Keratinocyte (primary cell): ENCODE data around the gene GRIPAP1. TPM values are rescaled to one million over a fixed set of nuclear protein-coding genes. Genes with fewer than 3 reads are reported as not detected.

Experiments used
- DNase-seq: peaks from one replicate; pipeline ENCODE4 v3.0.0-alpha.2; 2011; ENCODE audit warnings: low read depth, missing footprints, low spot score
- FAIRE-seq: peaks from 2 replicates; lab custom pipeline; 2011; peaks lifted over from hg19 to GRCh38; lab: Jason Lieb, UNC
- H2AFZ ChIP-seq: 2 replicates; pipeline ENCODE4 v1.6.0; 2012; ENCODE audit warnings: low read length, control low read depth, inconsistent platforms; ENCODE audit not compliant: control insufficient read depth
- H3K27ac ChIP-seq: 2 replicates; pipeline ENCODE4 v1.5.1; 2011; ENCODE audit warnings: low read length; ENCODE audit not compliant: control insufficient read depth, insufficient read depth
- H3K27me3 ChIP-seq: 3 replicates; pipeline ENCODE4 v1.6.0; 2011; ENCODE audit warnings: low read length; ENCODE audit not compliant: control insufficient read depth, insufficient read depth; ENCODE audit errors: extremely low read depth
- H3K36me3 ChIP-seq, 2 experiments: 2 replicates in 1 of 2; 3 replicates in 1 of 2; pipeline ENCODE4 v1.5.1; 2011; ENCODE audit warnings: low read length in 2 of 2, mild to moderate bottlenecking in 1 of 2; ENCODE audit not compliant: control insufficient read depth in 2 of 2, insufficient read depth in 2 of 2; ENCODE audit errors: extremely low read depth in 1 of 2
- H3K4me1 ChIP-seq: 3 replicates; pipeline ENCODE4 v1.5.1; 2011; ENCODE audit warnings: low read length; ENCODE audit not compliant: control insufficient read depth, insufficient read depth; ENCODE audit errors: extremely low read depth
- H3K4me2 ChIP-seq: 3 replicates; pipeline ENCODE4 v1.6.0; 2011; ENCODE audit warnings: low read depth, low read length; ENCODE audit not compliant: control insufficient read depth, insufficient read depth; ENCODE audit errors: extremely low read depth
- H3K4me3 ChIP-seq, 3 experiments: fragments of 200-600 bp in 1 of 3; sonication (generic) in 1 of 3; 2 replicates in 2 of 3; 3 replicates in 1 of 3; pipeline ENCODE4 v1.5.1; 2011 to 2016; ENCODE audit warnings: low read length in 3 of 3, mild to moderate bottlenecking in 3 of 3, control low read depth in 2 of 3, inconsistent platforms in 1 of 3, low read depth in 1 of 3, mixed read lengths in 1 of 3, mixed run types in 1 of 3, moderate library complexity in 1 of 3; ENCODE audit not compliant: control insufficient read depth in 2 of 3, insufficient read depth in 2 of 3; ENCODE audit errors: extremely low read depth in 1 of 3
- H3K79me2 ChIP-seq: 2 replicates; pipeline ENCODE4 v1.6.0; 2012; ENCODE audit warnings: low read length; ENCODE audit not compliant: control insufficient read depth, insufficient read depth
- H3K9ac ChIP-seq: 3 replicates; pipeline ENCODE4 v1.6.0; 2011; ENCODE audit warnings: low read length; ENCODE audit not compliant: control insufficient read depth, insufficient read depth; ENCODE audit errors: extremely low read depth
- H3K9me1 ChIP-seq: 3 replicates; pipeline ENCODE4 v1.6.0; 2011; ENCODE audit warnings: low read length; ENCODE audit not compliant: control insufficient read depth, insufficient read depth; ENCODE audit errors: extremely low read depth
- H3K9me3 ChIP-seq: 2 replicates; pipeline ENCODE4 v1.5.1; 2012; ENCODE audit warnings: low read depth, low read length; ENCODE audit not compliant: control insufficient read depth
- H4K20me1 ChIP-seq: 3 replicates; pipeline ENCODE4 v1.6.0; 2011; ENCODE audit warnings: low read length; ENCODE audit not compliant: control insufficient read depth, insufficient read depth; ENCODE audit errors: extremely low read depth
- EZH2 ChIP-seq: IDR thresholded peaks from one replicate; pipeline ENCODE4 v1.6.1; 2012; ENCODE audit warnings: inconsistent platforms, mild to moderate bottlenecking, low read length, moderate library complexity
- dilution Hi-C: fragments of 300-500 bp; cut with MboI; formaldehyde crosslinking; loops from one replicate; pipeline ENCODE4 v1.7.0; 2020; ENCODE audit warnings: low sequenced_read_pairs; ENCODE audit not compliant: extremely low pct_ligation_motif_present
- polyA plus RNA-seq, 5 experiments: library from polyadenylated mRNA; depleted of rRNA in 3 of 5; stranded (reverse) in 3 of 5; stranded (forward) in 1 of 5; unstranded in 1 of 5; fragments of >200 nt; gene quantifications; 1 replicate in 1 of 5; 2 replicates in 3 of 5; 3 replicates in 1 of 5; pipeline versions ENCODE4 v1.2.1 to v1.2.3, GENCODE V29; 2011 to 2012; ENCODE audit warnings: missing spikeins in 2 of 5, low read depth in 1 of 5, low replicate concordance in 1 of 5
- TF ChIP-seq, protein P1 (sequence below), 3 experiments: IDR thresholded peaks in 1 of 3; conservative IDR thresholded peaks in 1 of 3; optimal IDR thresholded peaks in 1 of 3; 2 replicates in 2 of 3; 3 replicates in 1 of 3; pipeline versions ENCODE3 to v1.5.1; 2011; ENCODE audit warnings: low read length in 3 of 3, mild to moderate bottlenecking in 3 of 3, moderate library complexity in 2 of 3, control low read depth in 1 of 3, inconsistent platforms in 1 of 3; ENCODE audit not compliant: insufficient read depth in 2 of 3; ENCODE audit errors: extremely low read depth in 1 of 3

The GRIPAP1 gene
- polyA plus RNA-seq, 1 donor (not counting 4 experiments of a cell fraction or from before 2014, with no cell fraction given), result 23.0 TPM

- H3K36me3 ChIP-seq, result peaks cover 0 to 6% of the 10 kb centered on the region in 2 experiments
- H4K20me1 ChIP-seq, result no peaks in the 10 kb centered on the region
- H3K27ac ChIP-seq, result no peak overlapping the region
- no peak overlapping the region for H3K9ac ChIP-seq
- peaks cover 5% of the 10 kb centered on the region for H3K4me1 ChIP-seq
- dilution Hi-C loops, result no loop called here
- no peak overlapping the region for H2AFZ ChIP-seq
- H3K4me3 ChIP-seq, result no peak overlapping the region
- no peak for TF ChIP-seq EZH2
- TF ChIP-seq, protein P1, sequence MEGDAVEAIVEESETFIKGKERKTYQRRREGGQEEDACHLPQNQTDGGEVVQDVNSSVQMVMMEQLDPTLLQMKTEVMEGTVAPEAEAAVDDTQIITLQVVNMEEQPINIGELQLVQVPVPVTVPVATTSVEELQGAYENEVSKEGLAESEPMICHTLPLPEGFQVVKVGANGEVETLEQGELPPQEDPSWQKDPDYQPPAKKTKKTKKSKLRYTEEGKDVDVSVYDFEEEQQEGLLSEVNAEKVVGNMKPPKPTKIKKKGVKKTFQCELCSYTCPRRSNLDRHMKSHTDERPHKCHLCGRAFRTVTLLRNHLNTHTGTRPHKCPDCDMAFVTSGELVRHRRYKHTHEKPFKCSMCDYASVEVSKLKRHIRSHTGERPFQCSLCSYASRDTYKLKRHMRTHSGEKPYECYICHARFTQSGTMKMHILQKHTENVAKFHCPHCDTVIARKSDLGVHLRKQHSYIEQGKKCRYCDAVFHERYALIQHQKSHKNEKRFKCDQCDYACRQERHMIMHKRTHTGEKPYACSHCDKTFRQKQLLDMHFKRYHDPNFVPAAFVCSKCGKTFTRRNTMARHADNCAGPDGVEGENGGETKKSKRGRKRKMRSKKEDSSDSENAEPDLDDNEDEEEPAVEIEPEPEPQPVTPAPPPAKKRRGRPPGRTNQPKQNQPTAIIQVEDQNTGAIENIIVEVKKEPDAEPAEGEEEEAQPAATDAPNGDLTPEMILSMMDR (optimal IDR thresholded peaks at IDR 0.05 in 1 of 3, IDR thresholded peaks at IDR 0.05 in 1 of 3, conservative IDR thresholded peaks at IDR 0.05 in 1 of 3; ENCODE audit: extremely low read depth in 1 of 3, insufficient read depth in 2 of 3, low read length in 3 of 3), result no peak
- H3K4me2 ChIP-seq, result no peak overlapping the region
- no peaks in the 10 kb centered on the region for H3K9me3 ChIP-seq
- no peaks in the 10 kb centered on the region for H3K79me2 ChIP-seq
- H3K9me1 ChIP-seq, result no peaks in the 10 kb centered on the region
- FAIRE-seq (no peak), DNase-seq (no peak)
- no peaks in the 10 kb centered on the region for H3K27me3 ChIP-seq
These were observed 28.0 kb downstream of the GRIPAP1 start for GRCh38 chrX:48974033-48974432.

DNA sequence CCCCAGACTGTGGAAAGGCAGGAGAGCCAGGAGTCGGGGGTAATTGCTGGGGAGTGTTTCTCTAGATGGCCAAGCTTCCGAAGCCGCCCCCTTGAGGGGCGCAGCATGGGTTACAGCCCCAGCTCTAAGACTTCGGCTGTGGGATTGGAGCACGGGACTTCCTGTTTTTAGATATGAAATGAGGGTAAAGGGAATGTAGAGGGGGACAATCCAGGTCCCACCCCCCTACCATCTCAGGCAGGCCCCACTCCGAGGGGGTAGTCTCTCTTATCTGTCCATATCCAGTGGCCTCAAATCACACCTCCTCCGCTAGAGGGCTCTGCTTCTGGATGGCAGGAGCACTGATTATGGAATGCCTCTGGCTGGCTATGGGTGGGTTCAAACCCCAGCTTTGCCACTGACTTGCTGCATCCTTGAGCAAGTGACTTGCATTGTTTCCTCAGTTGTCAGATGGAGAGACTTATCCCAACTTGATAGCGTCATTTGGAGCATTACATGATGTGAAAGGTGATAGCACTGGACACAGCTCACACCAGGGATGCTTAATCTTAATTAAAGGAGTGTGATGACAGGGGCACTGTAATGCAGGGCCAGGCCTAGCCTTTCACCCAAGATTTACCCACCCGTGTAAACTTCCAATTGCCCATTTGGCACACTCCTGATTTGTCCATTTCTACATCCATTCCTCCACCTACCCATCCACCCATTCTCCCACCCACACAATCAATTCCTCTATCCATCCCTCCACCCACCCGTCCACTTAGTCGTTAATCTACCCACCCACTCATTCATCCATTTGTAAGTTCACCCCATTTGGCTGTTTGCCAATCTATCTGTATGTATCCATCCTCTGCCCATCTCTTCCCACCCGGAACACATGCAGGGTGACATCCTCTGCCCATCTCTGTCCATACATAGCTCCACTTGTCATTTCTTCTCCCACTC, 29.6 kb downstream of the GRIPAP1 start:
- H4K20me1 ChIP-seq, result no peaks in the 10 kb centered on the region
- H3K79me2 ChIP-seq, result no peaks in the 10 kb centered on the region
- DNase-seq, result no peak
- no peaks in the 10 kb centered on the region for H3K36me3 ChIP-seq
- no peak for TF ChIP-seq EZH2
- TF ChIP-seq, protein P1 (optimal IDR thresholded peaks at IDR 0.05 in 1 of 3, IDR thresholded peaks at IDR 0.05 in 1 of 3, conservative IDR thresholded peaks at IDR 0.05 in 1 of 3; ENCODE audit: extremely low read depth in 1 of 3, insufficient read depth in 2 of 3, low read length in 3 of 3), result peak in 2 of 3 experiments; percentile 56 to 63
- H3K9ac ChIP-seq, result no peak overlapping the region
- H3K4me3 ChIP-seq, result peak overlapping the region in 1 of 3 experiments; percentile 44
- H3K9me1 ChIP-seq, result no peaks in the 10 kb centered on the region
- no peaks in the 10 kb centered on the region for H3K27me3 ChIP-seq
- dilution Hi-C loops, result no loop called here
- no peak for FAIRE-seq
- no peak overlapping the region for H3K27ac ChIP-seq
- H3K4me1 ChIP-seq, result peaks cover 5% of the 10 kb centered on the region
- H3K9me3 ChIP-seq, result no peaks in the 10 kb centered on the region
- no peak overlapping the region for H2AFZ ChIP-seq
- H3K4me2 ChIP-seq, result peak overlapping the region; percentile 63
